ENCODE results near the gene PLCH1. TPM values are rescaled to one million over a fixed set of nuclear protein-coding genes. Genes with fewer than 3 reads are reported as not detected.

The PLCH1 gene
- total RNA-seq, 3 donors from 2014 or later = 4.2 to 13.2 (median 10.2) TPM

DNA sequence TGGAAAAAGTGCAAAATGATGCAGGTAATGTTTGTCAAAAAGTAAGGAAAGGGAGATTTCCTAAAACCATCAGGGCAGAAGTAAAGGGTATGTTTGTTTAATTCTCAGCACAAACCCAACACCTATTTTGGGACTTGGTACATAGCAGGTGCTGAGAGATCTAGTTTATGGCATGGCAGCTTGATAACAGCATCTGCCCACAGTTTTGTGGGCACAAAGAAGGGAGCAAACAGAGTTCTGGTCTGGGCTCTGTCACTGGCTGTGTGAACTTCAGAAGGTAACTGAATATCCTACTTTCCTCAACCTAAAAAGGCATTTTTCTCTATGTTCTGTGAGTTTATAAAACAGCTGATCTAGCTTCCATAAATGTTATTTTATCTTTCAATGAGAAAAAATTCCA lies 141.6 kb downstream of the PLCH1 start:
- no peaks in the 10 kb centered on the region for H3K4me1 ChIP-seq (ENCODE audit: low read depth)
- intact Hi-C loops (cut with DNase I, micrococcal nuclease) = no loop called here
- no peak for ATAC-seq
- no peak overlapping the region for H3K4me3 ChIP-seq
- no peak for DNase-seq
- H3K36me3 ChIP-seq (ENCODE audit: low read depth) = no peaks in the 10 kb centered on the region
- no peaks in the 10 kb centered on the region for H3K9me3 ChIP-seq
- TF ChIP-seq, protein P1, sequence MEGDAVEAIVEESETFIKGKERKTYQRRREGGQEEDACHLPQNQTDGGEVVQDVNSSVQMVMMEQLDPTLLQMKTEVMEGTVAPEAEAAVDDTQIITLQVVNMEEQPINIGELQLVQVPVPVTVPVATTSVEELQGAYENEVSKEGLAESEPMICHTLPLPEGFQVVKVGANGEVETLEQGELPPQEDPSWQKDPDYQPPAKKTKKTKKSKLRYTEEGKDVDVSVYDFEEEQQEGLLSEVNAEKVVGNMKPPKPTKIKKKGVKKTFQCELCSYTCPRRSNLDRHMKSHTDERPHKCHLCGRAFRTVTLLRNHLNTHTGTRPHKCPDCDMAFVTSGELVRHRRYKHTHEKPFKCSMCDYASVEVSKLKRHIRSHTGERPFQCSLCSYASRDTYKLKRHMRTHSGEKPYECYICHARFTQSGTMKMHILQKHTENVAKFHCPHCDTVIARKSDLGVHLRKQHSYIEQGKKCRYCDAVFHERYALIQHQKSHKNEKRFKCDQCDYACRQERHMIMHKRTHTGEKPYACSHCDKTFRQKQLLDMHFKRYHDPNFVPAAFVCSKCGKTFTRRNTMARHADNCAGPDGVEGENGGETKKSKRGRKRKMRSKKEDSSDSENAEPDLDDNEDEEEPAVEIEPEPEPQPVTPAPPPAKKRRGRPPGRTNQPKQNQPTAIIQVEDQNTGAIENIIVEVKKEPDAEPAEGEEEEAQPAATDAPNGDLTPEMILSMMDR (IDR thresholded peaks at IDR 0.05) = no peak

DNA sequence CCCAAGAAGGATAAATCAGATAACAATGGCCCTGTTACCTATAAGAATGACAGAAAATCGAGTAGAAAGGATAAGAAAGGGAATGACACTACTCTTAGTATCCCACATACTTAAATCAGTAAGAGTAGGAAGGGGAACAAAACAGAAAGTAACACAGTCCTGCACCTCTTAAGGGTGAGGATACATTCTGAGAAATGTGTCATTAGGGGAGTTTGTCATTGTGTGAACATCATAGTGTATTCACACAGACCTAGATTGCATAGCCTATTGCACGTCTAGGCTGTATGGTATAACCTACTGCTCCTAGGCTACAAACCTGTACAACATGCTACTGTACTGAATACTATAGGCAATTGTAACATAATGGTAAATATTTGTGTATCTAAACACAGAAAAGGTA lies 142.6 kb downstream of the PLCH1 start:
- no peak for ATAC-seq
- intact Hi-C loops (cut with DNase I, micrococcal nuclease) = no loop called here
- TF ChIP-seq, protein P1 (IDR thresholded peaks at IDR 0.05) = no peak
- Histone ChIP-seq H3K4me1 (ENCODE audit: low read depth) (no peaks in the 10 kb centered on the region), H3K4me3 (no peak overlapping the region), H3K9me3 (no peaks in the 10 kb centered on the region), H3K36me3 (ENCODE audit: low read depth) (no peaks in the 10 kb centered on the region)
- no peak for DNase-seq

DNA sequence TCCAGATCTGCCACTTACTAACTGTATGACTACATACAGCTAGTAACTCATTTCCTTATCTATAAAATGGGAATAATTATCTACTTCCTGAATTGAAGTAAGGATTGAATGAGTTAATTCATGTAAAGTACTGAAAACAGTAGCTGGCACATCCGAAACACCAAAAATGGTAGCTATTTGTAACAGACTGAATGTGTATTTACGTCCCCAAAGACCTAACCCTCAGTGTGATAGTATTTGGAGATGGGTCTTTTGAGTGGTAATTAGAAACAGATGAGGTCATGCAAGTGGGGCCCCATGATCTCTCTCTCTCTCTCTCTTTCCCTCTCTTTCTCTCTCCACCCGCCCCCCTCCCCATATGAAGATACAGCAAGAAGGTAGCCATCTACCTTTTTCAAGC lies 146.2 kb downstream of the PLCH1 start:
- Histone ChIP-seq H3K36me3 (ENCODE audit: low read depth) (no peaks in the 10 kb centered on the region), H3K4me1 (ENCODE audit: low read depth) (no peaks in the 10 kb centered on the region), H3K9me3 (no peaks in the 10 kb centered on the region), H3K4me3 (no peak overlapping the region)
- intact Hi-C loops (cut with DNase I, micrococcal nuclease) = no loop called here
- ATAC-seq (no peak), DNase-seq (no peak)
- TF ChIP-seq, protein P1 (IDR thresholded peaks at IDR 0.05) = no peak

DNA sequence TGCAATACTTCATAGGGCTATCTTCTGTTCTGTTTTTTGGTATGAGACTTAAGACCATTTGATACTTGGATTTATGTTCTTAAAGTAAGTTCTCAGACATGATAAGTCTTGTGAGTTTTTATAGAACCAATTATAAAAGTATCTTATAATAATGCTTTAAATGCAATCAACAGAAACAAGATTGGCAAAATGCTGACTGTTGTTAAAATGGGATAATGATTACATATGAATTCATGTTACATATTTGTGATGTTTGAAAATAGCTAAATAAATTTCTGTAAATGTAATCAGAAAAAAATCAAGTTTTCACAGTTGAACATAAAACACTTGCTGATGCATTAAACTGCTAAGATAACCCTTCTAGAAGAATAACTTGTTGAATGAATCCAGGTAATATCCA lies 148.3 kb downstream of the PLCH1 start:
- ATAC-seq (no peak), DNase-seq (no peak)
- H3K4me1 ChIP-seq (ENCODE audit: low read depth) = no peaks in the 10 kb centered on the region
- H3K36me3 ChIP-seq (ENCODE audit: low read depth) = no peaks in the 10 kb centered on the region
- TF ChIP-seq, protein P1 (IDR thresholded peaks at IDR 0.05) = no peak
- H3K4me3 ChIP-seq = no peak overlapping the region
- intact Hi-C loops (cut with DNase I, micrococcal nuclease) = no loop called here
- no peaks in the 10 kb centered on the region for H3K9me3 ChIP-seq

DNA sequence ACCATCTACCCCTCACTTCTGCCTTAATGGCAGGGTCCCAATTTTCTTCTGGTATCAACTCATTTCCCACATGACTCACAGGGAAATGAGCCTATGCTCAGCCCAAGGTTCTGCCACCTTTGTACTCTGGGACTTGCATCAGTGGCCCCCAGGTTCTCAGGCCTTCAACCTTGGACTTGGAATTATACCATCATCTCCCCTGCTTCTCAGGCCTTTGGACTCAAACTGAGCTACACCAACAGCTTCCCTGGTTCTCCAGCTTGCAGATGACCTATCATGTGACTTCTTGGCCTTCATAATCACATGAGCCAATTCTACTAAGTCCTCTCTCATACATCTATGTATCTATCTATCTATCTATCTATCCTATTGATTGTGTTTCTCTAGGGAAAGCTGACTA lies 149.5 kb downstream of the PLCH1 start:
- TF ChIP-seq, protein P1 (IDR thresholded peaks at IDR 0.05) = no peak
- Histone ChIP-seq H3K9me3 (no peaks in the 10 kb centered on the region), H3K4me1 (ENCODE audit: low read depth) (no peaks in the 10 kb centered on the region), H3K36me3 (ENCODE audit: low read depth) (no peaks in the 10 kb centered on the region), H3K4me3 (no peak overlapping the region)
- intact Hi-C loops (cut with DNase I, micrococcal nuclease) = no loop called here
- peak; percentile 49 for ATAC-seq
- DNase-seq = no peak

DNA sequence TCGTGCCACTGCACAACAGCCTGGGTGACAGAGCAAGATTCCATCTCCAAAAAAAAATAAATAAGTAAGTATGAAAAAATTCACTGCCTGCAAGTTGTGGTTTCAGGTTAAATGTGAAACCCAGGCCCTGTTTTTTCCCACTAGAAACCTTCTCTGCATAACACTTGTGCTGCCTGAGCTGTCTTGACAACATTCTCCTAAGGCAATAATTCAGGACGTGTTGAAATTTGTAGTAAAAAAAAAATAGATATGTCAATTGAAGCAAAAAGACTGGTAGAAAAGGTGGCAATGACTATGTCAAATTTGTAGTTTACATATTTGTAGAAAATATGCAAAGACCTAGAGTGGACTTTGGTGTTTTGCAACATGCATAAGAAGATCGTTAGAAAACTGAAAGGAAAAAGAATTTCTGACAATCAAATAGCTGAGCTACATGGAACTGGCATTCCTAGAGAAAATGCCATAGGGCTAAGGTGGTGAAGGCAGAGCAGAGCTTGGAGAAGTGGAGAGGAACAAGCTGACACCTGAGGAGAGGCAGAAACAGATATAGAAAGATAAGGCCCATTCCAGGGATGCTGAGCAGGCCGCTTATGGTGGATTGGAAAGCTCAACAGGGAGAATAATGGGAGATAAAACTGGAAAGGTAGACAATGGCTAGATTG lies 150.2 kb downstream of the PLCH1 start:
- DNase-seq = no peak
- no peak for ATAC-seq

More for the DNA sequence above, 150.2 kb downstream of the PLCH1 start:
- Histone ChIP-seq H3K4me1 (ENCODE audit: low read depth) (no peaks in the 10 kb centered on the region), H3K4me3 (no peak overlapping the region), H3K9me3 (no peaks in the 10 kb centered on the region), H3K36me3 (ENCODE audit: low read depth) (no peaks in the 10 kb centered on the region)
- intact Hi-C loops (cut with DNase I, micrococcal nuclease) = no loop called here
- TF ChIP-seq, protein P1 (IDR thresholded peaks at IDR 0.05) = no peak

Data from mucosa of descending colon (tissue), 3 donors.